Activated CD8-positive, alpha-beta memory T cell treated with anti-CD3 and anti-CD28 coated beads, Interleukin-2, amount 50 U/mL, for 4 hours (primary cell): ENCODE measurements around the gene BATF3.
A peak's percentile ranks its signal among the peaks of the same experiment; 100 is the strongest.
"Not testable (repeated sequence)": the region's sequence is repeated elsewhere in the genome, so short reads cannot be mapped to it uniquely, and the experiment has no call there.

Source experiments
- DNase-seq: peaks from one replicate; pipeline ENCODE4 v3.0.0-alpha.2; 2020

BATF3 gene

GRCh38 chr1:212699625-212700222 is at the start of gene BATF3:
TSS of gene BATF3 (minus strand) at chr1:212699840. CDS start at chr1:212699762, 78 bp downstream.
- peak; percentile 83 for DNase-seq

GRCh38 chr1:212746546-212746945 is 46.9 kb upstream of the BATF3 start:
- DNase-seq = no peak

- DNase-seq = no peak
Measured at GRCh38 chr1:212745303-212745702, 45.7 kb upstream of the BATF3 start.

- no peak for DNase-seq
Measured at GRCh38 chr1:212743901-212744475, 44.3 kb upstream of the BATF3 start.

- DNase-seq = no peak
Measured at GRCh38 chr1:212738330-212738729, 38.7 kb upstream of the BATF3 start.

- DNase-seq = no peak
Measured at GRCh38 chr1:212737559-212737958, 37.9 kb upstream of the BATF3 start.

GRCh38 chr1:212733109-212733508 is 33.5 kb upstream of the BATF3 start:
- DNase-seq = no peak

GRCh38 chr1:212731630-212732029 is 32.0 kb upstream of the BATF3 start:
- DNase-seq = no peak

GRCh38 chr1:212728606-212729005 is 29.0 kb upstream of the BATF3 start:
- no peak for DNase-seq

- no peak for DNase-seq
Measured at GRCh38 chr1:212727386-212728181, 27.9 kb upstream of the BATF3 start.

- not testable (repeated sequence) for DNase-seq
Measured at GRCh38 chr1:212724679-212725078, 25.0 kb upstream of the BATF3 start.

- no peak for DNase-seq
Measured at GRCh38 chr1:212722270-212722957, 22.8 kb upstream of the BATF3 start.

GRCh38 chr1:212721388-212722247 is 22.0 kb upstream of the BATF3 start:
- no peak for DNase-seq

GRCh38 chr1:212719633-212720032 is 20.0 kb upstream of the BATF3 start:
- no peak for DNase-seq

GRCh38 chr1:212718499-212718898 is 18.9 kb upstream of the BATF3 start:
- no peak for DNase-seq

GRCh38 chr1:212716161-212716560 is 16.5 kb upstream of the BATF3 start:
- no peak for DNase-seq

- no peak for DNase-seq
Measured at GRCh38 chr1:212713465-212714136, 14.0 kb upstream of the BATF3 start.

- DNase-seq = no peak
Measured at GRCh38 chr1:212712451-212713303, 13.0 kb upstream of the BATF3 start.

- not testable (repeated sequence) for DNase-seq
Measured at GRCh38 chr1:212711974-212712373, 12.3 kb upstream of the BATF3 start.

- no peak for DNase-seq
Measured at GRCh38 chr1:212710566-212710965, 10.9 kb upstream of the BATF3 start.

- DNase-seq = no peak
Measured at GRCh38 chr1:212703991-212704564, 4.4 kb upstream of the BATF3 start.
